HG03135 (cell line): Measurements from ENCODE around the gene STK39.

Experiments
- ATAC-seq: cut with Tn5 transposase; IDR thresholded peaks from one replicate; pipeline ENCODE4 v1.9.1; 2021; ENCODE audit warnings: mild to moderate bottlenecking, moderate library complexity; ENCODE audit not compliant: unreplicated experiment

Gene STK39

GRCh38 chr2:168244318-168244717 lies 3.1 kb downstream of the STK39 start:
- no peak for ATAC-seq

GRCh38 chr2:168243061-168243460 lies 4.3 kb downstream of the STK39 start:
- no peak for ATAC-seq

GRCh38 chr2:168241746-168242145 lies 5.6 kb downstream of the STK39 start:
- no peak for ATAC-seq

GRCh38 chr2:168241208-168241607 lies 6.2 kb downstream of the STK39 start:
- no peak for ATAC-seq

- no peak for ATAC-seq
These were observed 8.1 kb downstream of the STK39 start for GRCh38 chr2:168239281-168239680.

- no peak for ATAC-seq
These were observed 9.7 kb downstream of the STK39 start for GRCh38 chr2:168237741-168238140.

- no peak for ATAC-seq
These were observed 12.8 kb downstream of the STK39 start for GRCh38 chr2:168234407-168235085.

- no peak for ATAC-seq
These were observed 13.5 kb downstream of the STK39 start for GRCh38 chr2:168233726-168234406.

GRCh38 chr2:168233166-168233565 lies 14.2 kb downstream of the STK39 start:
- ATAC-seq: no peak

GRCh38 chr2:168231609-168232241 lies 15.7 kb downstream of the STK39 start:
- ATAC-seq: no peak

GRCh38 chr2:168230389-168230788 lies 17.0 kb downstream of the STK39 start:
- no peak for ATAC-seq

GRCh38 chr2:168224346-168224745 lies 23.0 kb downstream of the STK39 start:
- no peak for ATAC-seq

GRCh38 chr2:168222088-168222487 lies 25.3 kb downstream of the STK39 start:
- no peak for ATAC-seq

- no peak for ATAC-seq
These were observed 26.2 kb downstream of the STK39 start for GRCh38 chr2:168220965-168221819.

GRCh38 chr2:168217920-168218319 lies 29.5 kb downstream of the STK39 start:
- no peak for ATAC-seq

- ATAC-seq: no peak
These were observed 30.9 kb downstream of the STK39 start for GRCh38 chr2:168216351-168217005.

GRCh38 chr2:168215813-168216212 lies 31.6 kb downstream of the STK39 start:
- ATAC-seq: no peak

- no peak for ATAC-seq
These were observed 34.5 kb downstream of the STK39 start for GRCh38 chr2:168212866-168213265.

GRCh38 chr2:168212167-168212566 lies 35.2 kb downstream of the STK39 start:
- ATAC-seq: no peak

GRCh38 chr2:168211664-168212163 lies 35.7 kb downstream of the STK39 start:
- peak; percentile 64 for ATAC-seq
